HG03460 (cell line): ENCODE results near the gene VSTM1.

Experiments
- ATAC-seq: cut with Tn5 transposase; IDR thresholded peaks from one replicate; pipeline ENCODE4 v1.9.1; 2021; ENCODE audit not compliant: unreplicated experiment

VSTM1 gene

DNA sequence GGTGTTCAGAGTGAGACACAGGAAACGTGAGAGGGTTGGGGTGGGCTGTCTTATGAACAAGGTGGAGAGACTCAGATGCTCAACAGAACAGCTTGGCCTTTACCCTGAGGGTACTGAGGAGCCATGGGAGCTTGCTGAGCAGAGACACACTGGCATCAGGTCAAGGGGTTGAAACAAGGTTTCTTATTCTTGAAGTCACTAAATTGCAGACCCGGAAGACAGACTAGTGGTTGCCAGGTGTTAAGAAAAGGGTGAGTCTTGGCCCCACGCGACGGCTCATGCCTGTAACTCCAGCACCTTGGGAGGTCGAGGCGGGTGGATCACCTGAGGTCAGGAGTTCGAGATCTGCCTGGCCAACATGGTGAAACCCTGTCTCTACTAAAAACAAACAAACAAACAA lies 49.8 kb downstream of the VSTM1 start:
- no peak for ATAC-seq

DNA sequence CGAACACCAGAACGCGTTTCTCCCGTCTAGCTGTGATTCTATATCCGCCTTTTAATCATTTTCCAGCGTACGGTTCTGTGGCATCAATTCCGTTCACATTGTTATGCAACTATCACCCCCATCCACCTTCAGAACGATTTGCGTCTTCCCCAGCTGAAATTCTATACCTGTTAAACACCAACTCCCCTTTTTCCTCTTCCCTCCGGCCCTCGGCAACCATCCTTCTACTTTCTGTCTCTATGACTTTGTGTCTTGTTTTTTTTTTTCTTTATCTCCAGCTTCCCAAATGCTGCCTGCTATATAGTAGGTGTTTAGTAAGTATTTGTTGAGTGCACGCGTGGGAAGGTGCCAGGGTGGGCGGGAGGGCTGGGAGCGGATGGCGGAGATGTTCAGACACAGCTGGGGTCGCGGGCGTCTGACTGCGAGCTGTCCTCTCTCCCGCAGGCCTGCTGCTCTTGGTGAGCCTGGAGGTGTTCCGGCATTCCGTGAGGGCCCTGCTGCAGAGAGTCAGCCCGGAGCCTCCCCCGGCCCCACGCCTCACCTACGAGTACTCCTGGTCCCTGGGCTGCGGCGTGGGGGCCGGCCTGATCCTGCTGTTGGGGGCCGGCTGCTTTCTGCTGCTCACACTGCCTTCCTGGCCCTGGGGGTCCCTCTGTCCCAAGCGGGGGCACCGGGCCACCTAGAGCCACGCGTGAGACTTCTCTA lies 52.0 kb downstream of the VSTM1 start:
- ATAC-seq: no peak

DNA sequence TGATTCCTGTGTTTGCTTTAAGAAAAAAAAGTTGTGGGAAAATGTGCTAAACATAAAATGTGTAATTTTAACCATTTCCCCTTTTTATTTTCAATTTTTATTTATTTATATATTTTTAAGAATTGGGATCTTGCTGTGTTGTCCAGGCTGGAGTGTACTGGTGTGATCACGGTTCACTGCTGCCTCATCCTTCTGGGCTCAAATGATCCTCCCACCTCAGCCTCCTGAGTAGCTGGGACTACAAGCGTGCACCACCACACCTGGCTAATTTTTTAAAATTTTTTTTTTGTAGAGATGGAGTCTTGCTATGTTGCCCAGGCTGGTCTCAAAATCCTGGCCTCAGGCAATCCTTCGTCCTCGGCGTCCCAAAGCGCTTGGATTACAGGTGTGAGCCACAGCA lies 53.2 kb downstream of the VSTM1 start:
- no peak for ATAC-seq

DNA sequence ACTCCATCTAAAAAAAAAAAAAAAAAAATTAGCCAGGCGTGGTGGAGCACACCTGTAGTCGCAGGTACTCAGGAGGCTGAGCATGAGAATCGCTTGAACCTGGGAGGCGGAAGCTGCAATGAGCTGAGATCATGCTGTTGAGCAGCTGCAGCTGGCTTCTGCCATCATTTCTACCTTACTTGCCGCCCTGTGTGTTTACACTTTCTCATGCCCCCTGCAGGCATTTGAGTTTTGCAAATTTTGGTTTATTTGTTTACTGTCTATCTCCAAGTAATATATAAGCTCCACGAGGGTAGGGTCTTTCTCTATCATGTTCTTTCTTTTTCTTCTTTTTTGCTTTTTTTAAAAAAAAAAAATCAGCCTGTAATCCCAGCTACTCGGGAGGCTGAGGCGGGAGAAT lies 54.3 kb downstream of the VSTM1 start:
- no peak for ATAC-seq

DNA sequence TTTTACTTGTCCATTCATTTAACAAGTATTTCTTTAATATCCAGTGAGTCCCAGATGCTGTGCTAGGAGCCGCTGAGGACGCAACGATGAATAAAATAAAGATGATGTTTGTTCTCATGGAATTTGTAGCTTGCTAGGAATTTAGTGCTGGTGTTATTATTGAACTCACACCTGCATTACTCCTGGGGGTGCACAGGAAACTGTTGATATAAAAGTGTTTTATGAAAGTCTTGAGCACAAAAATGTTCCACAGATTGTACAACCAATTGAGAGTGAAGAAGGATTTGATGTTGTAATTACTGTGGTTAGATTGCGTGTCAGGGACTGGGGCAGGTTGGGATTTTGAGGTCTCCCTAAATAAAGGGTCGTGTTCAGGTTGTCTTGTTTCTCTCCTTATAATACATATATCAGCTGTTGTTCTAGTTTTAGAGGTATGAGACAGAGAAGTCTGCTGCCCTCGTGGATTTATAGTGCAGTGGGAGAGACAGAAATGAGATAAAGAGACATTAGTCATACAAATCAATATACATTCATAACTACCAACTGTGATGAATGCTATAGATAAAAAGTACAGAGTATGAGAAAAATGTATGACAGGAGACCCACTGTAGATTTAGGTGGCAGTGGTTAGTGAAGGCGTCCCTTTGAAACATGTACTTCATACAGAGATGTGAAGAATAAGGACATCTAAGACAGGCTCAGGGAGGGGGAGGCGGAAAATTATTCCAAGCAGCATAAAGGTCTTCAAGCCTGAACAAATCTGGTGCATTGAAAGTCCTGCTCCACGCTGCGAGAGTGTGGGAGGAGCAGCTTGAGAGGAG lies 61.0 kb downstream of the VSTM1 start:
- no peak for ATAC-seq

DNA sequence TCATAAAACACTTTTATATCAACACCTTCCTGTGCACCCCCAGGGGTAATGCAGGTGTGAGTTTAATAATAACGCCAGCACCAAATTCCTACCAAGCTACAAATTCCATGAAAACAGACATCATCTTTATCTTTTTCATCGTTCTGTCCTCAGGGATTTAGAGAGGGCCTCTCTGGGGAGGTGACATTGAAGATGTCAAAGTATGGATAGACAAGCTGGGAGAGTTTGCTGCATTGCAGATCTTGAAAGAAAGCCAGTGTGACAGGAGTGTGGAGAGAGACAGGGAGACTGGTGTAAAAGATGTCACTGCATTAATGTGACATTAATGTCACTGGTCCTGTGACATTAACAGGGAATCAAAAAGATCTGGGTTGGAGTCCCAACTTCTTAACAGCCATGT lies 62.2 kb downstream of the VSTM1 start:
- ATAC-seq: no peak

DNA sequence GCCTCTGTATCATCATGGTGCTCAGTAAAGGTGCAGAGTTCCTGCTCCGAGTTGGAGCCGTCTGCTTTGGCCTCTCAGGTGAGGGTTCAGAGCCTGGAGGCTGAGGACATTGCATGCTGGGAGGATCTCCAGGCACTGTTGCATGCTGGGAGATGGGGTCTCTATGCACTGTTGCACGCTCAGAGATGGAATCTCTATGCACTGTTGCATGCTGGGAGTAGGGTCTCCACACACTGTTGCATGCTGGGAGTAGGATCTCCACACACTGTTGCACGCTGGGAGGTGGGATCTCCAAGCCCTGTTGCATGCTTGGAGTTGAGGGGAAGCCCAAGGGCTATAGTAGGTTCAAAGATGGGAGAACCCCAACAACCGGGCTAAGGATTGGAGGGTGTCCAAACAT lies 64.0 kb downstream of the VSTM1 start:
- no peak for ATAC-seq

DNA sequence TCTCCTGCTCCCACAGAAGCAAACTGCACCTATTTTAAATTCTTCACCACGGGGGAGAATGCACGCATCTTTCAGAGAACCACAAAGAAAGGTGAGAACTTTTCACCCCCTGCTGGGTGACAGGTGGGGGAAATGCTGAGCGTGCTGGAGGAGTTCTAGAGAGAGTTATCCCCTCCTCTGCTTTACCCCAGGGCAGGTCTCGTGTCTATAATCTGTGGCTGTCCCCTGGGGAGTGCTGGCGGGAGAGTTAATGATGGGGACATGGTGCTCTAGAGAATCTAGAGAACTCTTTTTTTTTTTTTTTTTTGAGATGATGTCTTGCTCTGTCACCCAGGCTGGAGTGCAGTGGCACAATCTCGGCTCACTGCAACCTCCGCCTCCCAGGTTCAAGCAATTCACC lies 65.5 kb downstream of the VSTM1 start:
- no peak for ATAC-seq

DNA sequence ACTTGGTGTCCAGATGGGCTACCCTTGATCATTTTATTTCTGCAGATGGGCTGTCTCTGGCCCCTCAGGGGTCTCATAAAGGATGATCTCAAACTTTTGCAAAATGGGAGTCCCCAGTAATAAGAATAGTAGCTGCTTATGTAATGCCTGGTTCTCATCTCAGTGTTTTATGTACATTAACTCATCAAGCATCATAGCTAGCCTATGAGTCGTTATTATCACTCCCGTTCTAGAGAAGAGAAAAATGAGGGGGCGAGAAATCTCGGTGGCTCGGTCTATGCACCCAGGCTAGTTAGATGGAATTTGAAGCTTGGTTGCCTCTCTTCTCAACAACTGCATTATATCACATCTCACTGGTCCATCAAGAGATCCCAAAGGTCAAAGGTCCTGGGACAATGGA lies 68.9 kb downstream of the VSTM1 start:
- ATAC-seq: no peak

DNA sequence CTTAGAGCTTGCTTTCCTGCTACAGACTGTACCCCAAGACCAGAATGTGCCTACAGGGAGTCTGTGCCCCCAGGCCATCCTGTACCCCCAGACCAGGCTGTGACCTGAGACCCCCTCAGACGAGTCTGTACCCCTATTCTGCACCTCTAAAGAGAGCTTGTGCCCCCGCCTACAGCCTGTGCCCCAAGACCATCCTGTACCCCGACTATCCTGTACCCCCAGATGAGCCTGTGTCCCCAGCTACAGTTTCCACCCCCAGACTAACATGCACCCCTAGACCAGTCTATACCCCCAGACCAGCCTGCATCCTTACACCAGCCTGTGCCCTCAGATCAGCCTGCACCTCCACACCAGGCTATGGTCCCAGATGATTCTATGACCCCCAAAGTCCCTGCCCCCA lies 70.2 kb downstream of the VSTM1 start:
- no peak for ATAC-seq

DNA sequence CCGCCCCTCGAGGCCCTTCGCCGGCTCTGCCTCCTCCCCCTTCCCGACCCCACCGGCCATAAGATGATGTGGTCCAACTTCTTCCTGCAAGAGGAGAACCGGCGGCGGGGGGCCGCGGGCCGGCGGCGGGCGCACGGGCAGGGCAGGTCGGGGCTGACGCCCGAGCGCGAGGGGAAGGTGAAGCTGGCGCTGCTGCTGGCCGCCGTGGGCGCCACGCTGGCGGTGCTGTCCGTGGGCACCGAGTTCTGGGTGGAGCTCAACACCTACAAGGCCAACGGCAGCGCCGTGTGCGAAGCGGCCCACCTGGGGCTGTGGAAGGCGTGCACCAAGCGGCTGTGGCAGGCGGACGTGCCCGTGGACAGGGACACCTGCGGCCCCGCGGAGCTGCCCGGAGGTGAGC lies 70.9 kb downstream of the VSTM1 start:
- ATAC-seq: no peak

DNA sequence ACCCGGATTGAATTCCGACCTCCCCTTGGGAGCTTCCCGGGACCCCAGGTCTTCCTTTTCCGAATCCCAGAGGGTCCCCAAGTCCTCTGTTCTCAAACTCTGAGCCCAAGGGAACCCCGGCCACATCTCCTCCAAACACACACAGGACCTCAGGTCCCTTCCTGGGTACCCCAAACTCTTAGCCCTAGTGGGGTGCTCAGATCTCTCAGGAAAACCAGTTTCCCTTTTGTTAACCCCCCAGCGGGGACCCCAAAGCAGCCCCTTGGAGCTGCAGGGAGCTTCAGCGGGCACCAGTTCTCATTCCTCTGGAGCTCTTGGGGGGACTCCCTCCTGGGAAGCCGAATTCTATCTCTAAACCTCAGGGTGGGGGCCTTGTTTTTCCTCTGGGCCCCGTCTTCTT lies 71.5 kb downstream of the VSTM1 start:
- no peak for ATAC-seq

DNA sequence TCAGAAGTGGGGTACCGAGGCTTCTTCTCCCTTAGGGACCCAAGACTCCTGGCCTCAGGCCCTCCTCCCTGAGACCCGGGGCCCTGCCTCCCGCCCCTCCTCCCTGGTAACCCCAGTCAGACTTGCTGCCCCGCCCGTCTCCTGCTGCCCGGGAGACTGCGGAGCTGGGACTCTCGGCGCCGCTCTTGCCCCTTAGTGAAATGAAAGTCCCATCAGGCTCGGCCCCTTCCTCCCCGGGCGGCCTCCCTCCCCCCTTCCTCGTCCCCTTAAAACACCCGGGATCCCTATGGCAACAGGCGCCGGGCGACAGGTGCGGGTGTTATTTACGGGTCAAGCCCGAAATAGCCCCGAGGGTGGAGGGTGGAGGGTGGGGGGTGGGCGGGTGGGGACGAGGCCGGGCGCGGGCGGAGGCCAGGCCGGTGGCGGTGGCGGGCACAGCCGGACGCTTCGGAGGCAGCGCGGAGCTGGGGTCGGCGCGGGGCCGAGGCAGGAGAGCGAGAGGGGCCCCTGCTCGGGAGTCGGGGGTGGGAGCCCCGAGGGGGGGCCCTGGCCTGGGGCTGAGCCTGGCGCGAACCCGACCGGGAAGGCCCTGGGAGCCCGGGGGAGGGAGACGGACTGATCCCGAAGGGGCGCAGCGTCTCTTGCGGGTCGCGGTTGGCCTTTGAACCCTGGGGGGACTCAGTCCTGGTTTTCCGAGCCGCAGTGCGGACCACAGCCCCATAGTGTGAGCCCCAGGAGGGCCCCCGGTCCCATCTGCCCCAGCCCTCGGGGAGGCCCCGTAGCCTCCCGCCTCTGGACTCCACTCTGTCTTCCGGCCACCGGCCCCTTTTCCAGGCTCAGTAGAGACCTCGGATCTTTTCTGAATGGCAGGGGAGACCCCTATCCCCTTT lies 72.2 kb downstream of the VSTM1 start, which contains the start of gene CACNG6:
Gene CACNG6 (plus strand): TSS at position 414 of the 890 bp plus-strand sequence. CDS start 1,241 bp downstream, outside the sequence.
- ATAC-seq: no peak
